Fibroblast of mammary gland (primary cell): ENCODE results near the gene ZSWIM3.
"Not testable (repeated sequence)": the region's sequence is repeated elsewhere in the genome, so short reads cannot be mapped to it uniquely, and the experiment has no call there.

Source experiments
- DNase-seq: peaks from one replicate; pipeline ENCODE4 v3.0.0-alpha.2; 2010; ENCODE audit warnings: low read depth
- H3K4me3 ChIP-seq: 2 replicates; pipeline ENCODE4 v1.5.1; 2011; ENCODE audit warnings: low read depth, mild to moderate bottlenecking, low read length, moderate library complexity; ENCODE audit not compliant: control insufficient read depth
- CTCF ChIP-seq: conservative IDR thresholded peaks from 2 replicates; pipeline ENCODE4 v1.5.1; 2011; ENCODE audit warnings: low read depth, low read length, inconsistent platforms; ENCODE audit not compliant: control insufficient read depth, insufficient read depth

Gene ZSWIM3

DNA sequence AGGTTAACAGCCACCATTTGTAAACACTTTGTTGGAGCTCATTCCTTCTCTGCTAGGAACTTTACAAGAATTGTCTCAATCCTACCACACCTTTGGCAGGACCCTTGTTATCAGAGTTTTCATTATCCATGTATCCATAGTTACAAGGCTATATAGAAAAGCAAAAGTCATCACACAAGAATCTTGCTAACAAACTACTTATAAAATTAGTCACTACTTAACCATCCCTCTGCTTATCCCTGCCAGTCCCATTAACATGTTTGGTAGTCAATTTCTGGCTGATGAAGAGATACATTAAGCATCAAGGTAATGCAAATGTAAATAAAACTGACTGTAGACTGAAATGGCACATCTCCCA, 10.4 kb downstream of the ZSWIM3 start:
- no peak overlapping the region for H3K4me3 ChIP-seq
- DNase-seq, result peak; percentile 47
- no peak for TF ChIP-seq CTCF

GRCh38 chr20:45872626-45873025, 15.2 kb downstream of the ZSWIM3 start:
- TF ChIP-seq CTCF, result no peak
- DNase-seq, result no peak
- no peak overlapping the region for H3K4me3 ChIP-seq

- H3K4me3 ChIP-seq, result no peak overlapping the region
- TF ChIP-seq CTCF, result no peak
- DNase-seq, result no peak
Observed at GRCh38 chr20:45873409-45874103, 16.1 kb downstream of the ZSWIM3 start.

GRCh38 chr20:45874104-45874481, 16.7 kb downstream of the ZSWIM3 start:
- H3K4me3 ChIP-seq, DNase-seq: not testable (repeated sequence)

- no peak overlapping the region for H3K4me3 ChIP-seq
- no peak for TF ChIP-seq CTCF
- DNase-seq, result no peak
Observed at GRCh38 chr20:45874576-45874975, 17.2 kb downstream of the ZSWIM3 start.

- peak; percentile 44 for DNase-seq
- no peak overlapping the region for H3K4me3 ChIP-seq
- TF ChIP-seq CTCF, result no peak
Observed at GRCh38 chr20:45878076-45878761, 20.8 kb downstream of the ZSWIM3 start.

DNA sequence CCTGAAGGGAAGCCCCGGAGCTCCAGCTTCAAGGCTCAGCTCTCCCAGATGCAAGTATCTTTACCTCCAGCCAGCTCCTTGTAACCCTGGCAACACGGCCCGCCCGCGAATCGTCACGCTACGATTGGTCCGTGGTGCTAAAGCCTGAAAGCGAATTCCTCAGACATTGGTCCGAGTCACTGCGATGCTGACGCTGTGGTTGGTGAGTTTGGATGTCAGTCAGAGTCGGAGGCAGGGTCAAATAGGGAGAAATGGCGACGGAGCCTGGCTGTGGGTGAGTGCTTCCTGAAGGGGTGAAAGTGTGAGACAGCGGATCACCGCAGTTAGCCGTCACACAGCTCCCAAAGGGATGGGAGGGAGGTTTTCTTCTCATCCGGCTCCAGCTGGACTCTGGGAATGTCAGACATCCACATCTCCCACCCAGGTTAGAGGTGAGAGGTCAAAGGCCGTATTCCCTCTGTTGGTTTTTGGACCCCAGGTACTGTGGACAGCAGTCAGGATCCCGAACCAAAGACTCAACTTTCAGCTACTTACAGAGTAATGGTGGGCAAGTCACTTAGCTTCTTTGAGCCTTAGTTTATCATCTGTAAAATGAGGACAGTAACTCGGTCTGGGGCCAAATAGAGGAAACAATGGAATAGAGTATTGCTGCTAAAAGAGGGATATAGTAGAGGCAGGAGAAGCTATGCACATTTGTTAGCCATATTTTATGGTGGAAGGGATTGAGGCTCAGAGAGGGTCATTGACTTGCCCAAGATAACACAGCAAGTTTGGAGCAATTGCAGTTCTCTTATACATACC, 23.8 kb downstream of the ZSWIM3 start, which contains the start of gene ZSWIM1:
ZSWIM1 (plus strand) TSS at position 240 of the 801 bp plus-strand sequence. CDS start 1,366 bp downstream, outside the sequence.
- H3K4me3 ChIP-seq, result peak within 1 kb of the TSS; percentile 83
- DNase-seq, result peak; percentile 99

More for the DNA sequence above, 23.8 kb downstream of the ZSWIM3 start, which contains the start of gene ZSWIM1:
- no peak for TF ChIP-seq CTCF
